PC-3 (cell line): ENCODE measurements around the gene FSTL4. TPM values are rescaled to one million over a fixed set of nuclear protein-coding genes. Genes with fewer than 3 reads are reported as not detected.

ENCODE experiments used
- ATAC-seq: fragments of 200-7000 bp; cut with Tn5 transposase; 2 replicates; pipeline ENCODE4 v1.9.1; 2020; ENCODE audit warnings: mild to moderate bottlenecking, moderate library complexity
- BruUV-seq: library from RNA; stranded (reverse); fragments of 400-500 nt; replicated peaks from 2 replicates; lab custom pipeline; 2021; lab: Mats Ljungman, UMichigan
- CTCF ChIA-PET: fragments of 300-600 bp; sonication (Branson Sonifier 250); formaldehyde crosslinking; loops from one replicate; lab custom pipeline; 2022; ENCODE audit warnings: antibody characterized with exemption; lab: Charles Lee
- POLR2A ChIA-PET: fragments of 300-600 bp; sonication (Branson Sonifier 250); formaldehyde crosslinking; loops from one replicate; lab custom pipeline; 2022; ENCODE audit warnings: antibody characterized with exemption; ENCODE audit not compliant: unreplicated experiment; lab: Charles Lee
- DNase-seq: peaks from one replicate; pipeline ENCODE4 v3.0.0-alpha.2; 2015
- H2AFZ ChIP-seq: fragments of 300-600 bp; sonication (generic); 2 replicates; pipeline ENCODE4 v1.6.0; 2016; ENCODE audit warnings: antibody characterized with exemption, low read length
- H3F3A ChIP-seq: fragments of 300-600 bp; sonication (generic); one replicate; pipeline ENCODE4 v1.6.0; 2017; ENCODE audit warnings: antibody characterized with exemption, low read length, control low read depth, mild to moderate bottlenecking; ENCODE audit not compliant: unreplicated experiment
- H3K27ac ChIP-seq: fragments of 300-600 bp; sonication (generic); 2 replicates; pipeline ENCODE4 v1.5.1; 2016; ENCODE audit warnings: mild to moderate bottlenecking, low read length
- H3K27me3 ChIP-seq: fragments of 300-600 bp; sonication (generic); 2 replicates; pipeline ENCODE4 v1.6.1; 2016; ENCODE audit warnings: low read length, mixed read lengths
- H3K36me3 ChIP-seq: fragments of 300-600 bp; sonication (generic); 2 replicates; pipeline ENCODE4 v1.6.1; 2016; ENCODE audit warnings: low read depth, mixed run types, low read length, mixed read lengths
- H3K4me1 ChIP-seq: fragments of 300-600 bp; sonication (generic); 2 replicates; pipeline ENCODE4 v1.5.1; 2016; ENCODE audit warnings: low read length; ENCODE audit not compliant: insufficient read depth
- H3K4me2 ChIP-seq: fragments of 300-600 bp; sonication (generic); 2 replicates; pipeline ENCODE4 v1.6.0; 2016; ENCODE audit warnings: low read length
- H3K4me3 ChIP-seq: fragments of 300-600 bp; sonication (generic); 2 replicates; pipeline ENCODE4 v1.5.1; 2016; ENCODE audit warnings: mild to moderate bottlenecking, low read length, mixed read lengths
- H3K79me2 ChIP-seq: fragments of 300-600 bp; sonication (generic); 2 replicates; pipeline ENCODE4 v1.6.1; 2017; ENCODE audit warnings: low read length, mixed read lengths
- H3K9ac ChIP-seq: fragments of 300-600 bp; sonication (generic); 2 replicates; pipeline ENCODE4 v1.6.0; 2016; ENCODE audit warnings: mild to moderate bottlenecking, low read length
- H3K9me2 ChIP-seq: fragments of 300-600 bp; sonication (generic); replicated peaks from 2 replicates; pipeline ENCODE4 v1.6.1; 2016; ENCODE audit warnings: mixed run types, low read length, mixed read lengths
- H3K9me3 ChIP-seq: fragments of 300-600 bp; sonication (generic); 2 replicates; pipeline ENCODE4 v1.6.1; 2016; ENCODE audit warnings: low read length, mixed read lengths
- H4K20me1 ChIP-seq: fragments of 300-600 bp; sonication (generic); 2 replicates; pipeline ENCODE4 v1.6.1; 2016; ENCODE audit warnings: low read length, mixed read lengths
- CTCF ChIP-seq: fragments of 300-600 bp; sonication (generic); conservative IDR thresholded peaks from 2 replicates; pipeline ENCODE4 v1.5.1; 2017; ENCODE audit warnings: antibody characterized with exemption, low read depth, mild to moderate bottlenecking, low read length
- EZH2 ChIP-seq: fragments of 300-600 bp; sonication (generic); IDR thresholded peaks from one replicate; pipeline ENCODE4 v1.6.1; 2017; ENCODE audit warnings: antibody characterized with exemption, mild to moderate bottlenecking, low read length; ENCODE audit not compliant: unreplicated experiment
- EZH2phosphoT487 ChIP-seq: fragments of 300-600 bp; sonication (generic); IDR thresholded peaks from 2 replicates; pipeline ENCODE4 v1.6.1; 2018; ENCODE audit warnings: mild to moderate bottlenecking, antibody characterized with exemption, low read length, borderline replicate concordance
- intact Hi-C: fragments of 100-400 bp; cut with micrococcal nuclease; formaldehyde crosslinking; loops from 2 replicates; pipeline ENCODE4 v1.9.0; 2023
- total RNA-seq: library from RNA; depleted of rRNA; stranded (reverse); fragments of >200 nt; gene quantifications from 2 replicates; pipeline ENCODE4 v1.2.3, GENCODE V29; 2014

FSTL4 gene
- total RNA-seq, 1 experiment from 2014 or later, result 4.2 TPM

GRCh38 chr5:133433641-133434040 is 178.7 kb downstream of the FSTL4 start:
- no peaks in the 10 kb centered on the region for H3K79me2 ChIP-seq
- TF ChIP-seq EZH2phosphoT487 (no peak), EZH2 (no peak), CTCF (no peak)
- no TSS peak for BruUV-seq

GRCh38 chr5:133432956-133433532 is 179.3 kb downstream of the FSTL4 start:
- no peak overlapping the region for H3K4me3 ChIP-seq
- no peaks in the 10 kb centered on the region for H3F3A ChIP-seq
- CTCF ChIA-PET, result interaction anchor here (1.0 kb wide), 1 partner anchor 10 kb away, joined by 3 read pairs; no protein-coding TSS in a partner anchor
- H4K20me1 ChIP-seq, result no peaks in the 10 kb centered on the region
- H3K9ac ChIP-seq, result no peak overlapping the region
- H3K4me1 ChIP-seq, result no peaks in the 10 kb centered on the region
- TF ChIP-seq CTCF, result no peak
- no peak for TF ChIP-seq EZH2phosphoT487
- no peak for TF ChIP-seq EZH2
- H3K4me2 ChIP-seq, result no peak overlapping the region
- no peaks in the 10 kb centered on the region for H3K27me3 ChIP-seq
- no peaks in the 10 kb centered on the region for H3K36me3 ChIP-seq
- no TSS peak for BruUV-seq
- POLR2A ChIA-PET, result no interaction called here
- ATAC-seq, result no peak
- no peak overlapping the region for H2AFZ ChIP-seq
- no peak overlapping the region for H3K27ac ChIP-seq
- intact Hi-C loops, result no loop called here
- H3K9me2 ChIP-seq, result no peaks in the 10 kb centered on the region
- H3K9me3 ChIP-seq, result no peaks in the 10 kb centered on the region
- no peak for DNase-seq
- no peaks in the 10 kb centered on the region for H3K79me2 ChIP-seq

More at GRCh38 chr5:133433641-133434040, 178.7 kb downstream of the FSTL4 start:
- Histone ChIP-seq H3K27me3 (no peaks in the 10 kb centered on the region), H3K4me3 (no peak overlapping the region), H3K27ac (no peak overlapping the region), H3K36me3 (no peaks in the 10 kb centered on the region), H3K9ac (no peak overlapping the region), H3F3A (no peaks in the 10 kb centered on the region), H3K4me2 (no peak overlapping the region), H3K9me3 (no peaks in the 10 kb centered on the region), H4K20me1 (no peaks in the 10 kb centered on the region), H2AFZ (no peak overlapping the region), H3K9me2 (no peaks in the 10 kb centered on the region), H3K4me1 (no peaks in the 10 kb centered on the region)
- intact Hi-C loops, result no loop called here
- DNase-seq, result no peak
- no peak for ATAC-seq
- POLR2A ChIA-PET, result no interaction called here
- CTCF ChIA-PET, result interaction anchor here (1.0 kb wide), 1 partner anchor 10 kb away, joined by 3 read pairs; no protein-coding TSS in a partner anchor

GRCh38 chr5:133431326-133431865 is 180.9 kb downstream of the FSTL4 start:
- Histone ChIP-seq H3K9me3 (no peaks in the 10 kb centered on the region), H3K79me2 (no peaks in the 10 kb centered on the region), H3K4me1 (no peaks in the 10 kb centered on the region), H3K4me3 (no peak overlapping the region), H3K27ac (no peak overlapping the region), H3K36me3 (no peaks in the 10 kb centered on the region), H2AFZ (no peak overlapping the region), H4K20me1 (no peaks in the 10 kb centered on the region), H3K9me2 (no peaks in the 10 kb centered on the region), H3K9ac (no peak overlapping the region), H3K27me3 (no peaks in the 10 kb centered on the region), H3F3A (no peaks in the 10 kb centered on the region), H3K4me2 (no peak overlapping the region)
- ChIA-PET CTCF (no interaction called here), POLR2A (no interaction called here)
- TF ChIP-seq CTCF (no peak), EZH2 (no peak), EZH2phosphoT487 (no peak)
- BruUV-seq, result no TSS peak
- DNase-seq (no peak), ATAC-seq (no peak)
- intact Hi-C loops, result no loop called here
